HG03045 (cell line): ENCODE data around the gene CORO2B.
"Not testable (repeated sequence)": the region's sequence is repeated elsewhere in the genome, so short reads cannot be mapped to it uniquely, and the experiment has no call there.

ENCODE experiments used
- ATAC-seq: cut with Tn5 transposase; IDR thresholded peaks from one replicate; pipeline ENCODE4 v1.9.1; 2021; ENCODE audit warnings: mild to moderate bottlenecking, moderate library complexity; ENCODE audit not compliant: unreplicated experiment

Gene CORO2B

GRCh38 chr15:68718468-68718867 is 139.7 kb downstream of the CORO2B start:
- no peak for ATAC-seq

DNA sequence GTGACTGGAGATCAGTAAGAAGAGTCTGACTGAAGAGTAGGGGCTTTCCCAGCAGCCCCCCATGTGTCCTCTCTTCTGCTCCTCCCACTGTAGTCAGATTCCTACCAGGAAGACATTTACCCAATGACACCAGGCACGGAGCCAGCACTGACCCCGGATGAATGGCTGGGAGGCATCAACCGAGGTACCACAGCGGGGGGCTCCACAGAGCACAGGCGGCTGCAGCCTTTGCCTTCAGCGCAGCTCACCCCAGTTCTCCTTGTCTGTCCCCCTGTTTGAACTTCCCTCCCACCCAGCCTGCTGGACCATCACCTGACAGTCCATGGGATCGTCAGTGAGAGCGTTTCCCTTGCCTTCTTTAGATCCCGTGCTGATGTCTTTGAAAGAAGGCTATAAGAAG is 140.3 kb downstream of the CORO2B start:
- ATAC-seq = no peak

DNA sequence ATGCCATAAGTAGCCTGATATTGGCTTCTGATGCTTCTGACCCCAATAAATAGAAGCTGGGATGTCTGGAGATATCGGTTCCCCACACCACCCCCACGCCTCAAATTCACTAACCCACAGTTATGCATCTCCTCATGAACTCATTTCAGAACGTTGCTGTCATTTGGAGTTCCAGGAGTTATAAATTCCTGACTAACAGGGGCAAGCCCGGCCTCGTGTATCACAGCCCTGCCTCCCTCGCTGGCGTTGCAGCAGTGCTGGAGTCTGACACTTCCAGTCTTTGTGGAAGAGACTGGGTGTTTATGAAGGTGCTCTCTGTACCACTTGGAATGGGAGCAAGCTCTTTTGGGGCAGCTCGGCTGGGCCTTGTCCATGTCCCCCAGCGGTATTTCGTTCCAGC is 140.9 kb downstream of the CORO2B start:
- ATAC-seq = no peak

DNA sequence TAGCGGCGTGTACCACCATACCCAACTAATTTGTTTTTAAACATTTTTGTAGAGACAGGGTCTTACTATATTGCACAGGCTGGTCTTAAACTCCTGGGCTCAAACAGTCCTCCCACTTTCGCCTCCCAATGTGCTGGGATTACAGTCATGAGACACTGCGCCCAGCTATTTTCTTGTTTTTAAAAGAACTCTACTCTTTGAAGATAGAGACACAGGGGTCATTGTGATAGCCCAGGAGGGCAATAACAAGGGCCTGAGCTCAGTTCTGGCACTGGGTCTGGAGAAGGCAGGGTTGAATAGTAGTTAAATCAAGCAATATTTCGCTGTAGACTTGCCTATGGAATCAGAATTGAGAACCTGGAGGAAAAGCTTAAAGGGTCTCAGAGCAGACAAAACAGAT is 143.1 kb downstream of the CORO2B start:
- ATAC-seq = no peak

- no peak for ATAC-seq
Measured at GRCh38 chr15:68725736-68726135, 146.9 kb downstream of the CORO2B start.

GRCh38 chr15:68726246-68726645 is 147.5 kb downstream of the CORO2B start:
- no peak for ATAC-seq

DNA sequence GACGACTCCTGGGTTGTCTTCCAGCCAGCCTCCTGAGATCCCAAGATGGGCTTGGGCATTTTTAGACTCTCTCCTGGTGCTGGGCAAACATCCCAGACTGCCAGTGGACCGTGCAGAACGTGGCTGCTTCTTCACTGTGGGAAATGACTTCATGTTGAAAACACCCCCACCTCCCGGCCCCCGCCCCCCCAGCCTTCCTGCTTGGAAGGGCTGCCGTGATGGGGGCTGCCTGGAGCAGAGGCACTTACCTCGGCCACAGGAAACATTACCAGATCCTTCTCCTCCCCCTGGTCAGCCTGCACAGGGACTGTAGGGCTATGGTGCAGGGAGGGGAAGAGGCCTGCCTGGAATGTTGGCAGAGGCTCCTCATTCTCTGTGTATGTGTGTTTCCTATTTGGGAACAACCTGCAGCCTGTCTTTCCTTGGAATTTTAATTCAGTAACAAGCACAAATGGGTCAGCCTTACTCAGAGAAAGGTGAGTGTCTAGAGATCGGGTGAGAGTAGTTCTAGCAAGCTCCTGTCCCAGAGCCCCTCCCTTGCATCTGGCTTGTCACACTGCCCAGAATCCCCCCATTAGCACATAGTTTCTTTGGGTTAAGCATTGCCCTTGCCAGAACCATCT is 151.1 kb downstream of the CORO2B start:
- ATAC-seq = no peak

DNA sequence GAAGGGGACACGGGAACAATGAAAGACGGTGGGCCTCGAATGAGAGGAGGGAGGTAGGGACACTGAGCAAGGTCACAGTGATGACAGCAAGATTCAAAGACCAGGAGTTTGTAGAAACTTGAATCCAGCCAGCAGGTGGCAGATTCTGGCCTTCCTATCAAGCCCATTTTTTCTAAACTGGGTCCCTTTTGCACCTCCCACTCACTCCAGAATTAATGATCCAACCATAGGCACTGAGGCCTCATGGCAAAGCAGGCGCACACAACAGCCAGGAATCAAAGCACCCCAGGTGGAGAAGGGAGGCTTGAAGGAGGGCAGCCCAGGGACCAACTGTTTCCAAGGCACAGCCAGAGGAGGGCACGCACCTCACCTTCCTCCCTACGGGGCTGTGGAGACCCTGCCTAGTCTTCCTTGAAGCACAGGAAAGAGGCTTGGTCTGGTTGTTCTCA is 151.7 kb downstream of the CORO2B start:
- no peak for ATAC-seq

- ATAC-seq = no peak
Measured at GRCh38 chr15:68730976-68731897, 152.4 kb downstream of the CORO2B start.

DNA sequence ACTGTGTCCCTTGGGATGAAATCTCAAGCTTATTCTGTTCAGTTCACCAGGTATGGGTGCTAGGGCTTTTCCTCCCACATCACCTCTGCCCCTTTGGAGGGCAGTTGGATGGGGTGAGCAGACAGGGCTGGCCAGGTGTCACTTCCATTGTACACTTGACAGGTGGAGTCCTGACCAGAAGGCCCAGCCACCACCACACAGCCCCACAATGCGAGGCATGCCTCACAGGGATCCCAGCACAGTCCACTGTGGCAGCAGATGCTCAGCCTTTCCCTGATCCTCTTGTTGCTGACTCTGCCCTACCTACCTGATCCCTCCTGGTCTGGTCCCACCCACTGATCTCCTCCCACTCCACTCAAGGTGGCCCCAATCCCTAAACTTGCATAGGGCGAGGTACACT is 153.7 kb downstream of the CORO2B start:
- ATAC-seq = no peak

GRCh38 chr15:68733666-68734065 is 154.9 kb downstream of the CORO2B start:
- ATAC-seq = no peak

- no peak for ATAC-seq
Measured at GRCh38 chr15:68734352-68734751, 155.6 kb downstream of the CORO2B start.

DNA sequence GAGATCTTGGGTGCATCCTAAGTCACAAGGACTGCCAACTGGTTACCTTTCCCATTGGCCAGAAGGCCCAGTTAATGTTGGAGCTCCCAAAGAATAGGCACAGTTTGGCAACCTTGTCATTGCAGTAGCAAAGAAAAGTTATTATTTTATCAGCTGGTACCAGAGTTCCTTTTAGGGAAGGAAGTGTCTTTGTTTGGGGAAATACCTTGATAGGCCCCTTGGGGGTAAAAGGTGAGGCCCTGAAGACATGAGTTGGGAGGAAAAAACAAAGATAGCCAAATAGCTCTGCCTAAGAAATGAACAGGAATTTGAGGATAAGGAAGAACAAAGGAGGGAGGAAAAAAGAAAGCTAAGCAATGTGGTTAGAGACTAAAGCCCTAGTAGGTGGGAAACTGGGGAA is 156.1 kb downstream of the CORO2B start:
- no peak for ATAC-seq

- ATAC-seq = no peak
Measured at GRCh38 chr15:68735610-68736009, 156.8 kb downstream of the CORO2B start.

DNA sequence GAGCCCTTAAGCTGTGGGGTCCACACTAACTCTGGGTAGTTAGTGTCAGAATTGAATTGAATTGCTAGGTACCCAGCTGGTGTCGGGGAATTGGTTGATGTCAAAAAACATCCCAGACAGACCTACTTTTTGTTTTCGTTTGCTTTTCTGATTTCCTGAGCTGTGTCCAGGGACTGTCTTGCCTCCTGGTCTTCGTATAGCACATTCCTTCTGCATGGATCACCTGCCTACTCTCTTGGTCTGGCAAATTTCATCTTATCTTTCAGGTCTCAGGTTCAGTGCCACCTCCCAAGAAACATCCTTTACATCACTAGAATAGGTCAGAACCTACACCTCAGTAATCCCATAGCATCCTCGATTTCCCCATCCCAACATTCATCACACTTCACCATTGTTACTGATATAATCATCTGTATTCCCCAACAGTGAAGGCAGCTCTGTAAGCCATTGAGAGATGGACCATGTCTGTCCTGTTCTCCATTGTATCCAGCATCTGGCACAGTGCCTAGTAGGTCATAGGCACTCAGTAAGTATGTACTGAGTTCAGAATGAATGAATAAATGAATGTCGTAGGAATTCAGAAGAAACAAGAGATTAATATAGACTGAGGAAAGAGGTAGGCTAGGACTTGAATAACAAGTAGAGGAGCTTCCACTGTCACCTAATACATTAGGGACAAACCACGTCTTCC is 160.7 kb downstream of the CORO2B start:
- ATAC-seq = no peak

DNA sequence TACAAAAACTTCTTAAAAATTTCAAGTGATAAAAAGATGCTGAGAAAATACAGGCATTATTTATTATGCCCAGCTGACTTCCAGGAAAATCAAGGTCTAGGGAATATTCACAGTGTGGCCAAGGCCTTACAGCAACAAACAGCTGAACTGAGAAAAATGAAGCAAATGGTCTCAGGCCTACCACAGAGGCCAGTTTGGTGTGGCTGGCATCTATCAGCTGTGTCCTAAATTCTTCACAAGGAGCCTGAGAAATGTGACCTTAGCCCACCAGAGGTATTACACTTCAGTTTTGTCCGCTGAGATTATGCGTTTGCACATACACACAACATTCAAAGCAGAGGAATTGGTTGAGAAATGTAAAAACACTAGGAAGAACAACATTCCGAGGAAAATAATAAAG is 164.5 kb downstream of the CORO2B start:
- no peak for ATAC-seq

DNA sequence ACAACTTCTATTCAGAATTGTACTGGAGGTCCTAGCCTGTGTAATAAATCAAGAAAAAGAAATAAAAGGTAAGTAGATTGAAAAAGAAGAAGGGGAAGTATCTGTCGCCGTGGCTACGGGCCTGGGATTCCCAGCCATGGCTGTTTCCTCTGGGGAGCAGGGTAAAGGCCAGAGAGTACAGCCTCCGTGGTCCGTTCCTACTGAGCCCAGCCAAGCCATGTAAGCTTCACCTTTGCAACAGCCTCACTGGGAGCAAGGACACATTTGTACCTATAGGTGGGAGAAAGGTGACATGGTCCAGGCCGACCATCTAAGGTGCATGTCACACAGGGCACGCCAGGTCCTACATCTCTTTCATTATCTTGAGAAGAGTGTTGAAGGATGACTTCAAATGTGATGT is 170.6 kb downstream of the CORO2B start:
- ATAC-seq = no peak

GRCh38 chr15:68749793-68750192 is 171.0 kb downstream of the CORO2B start:
- no peak for ATAC-seq

GRCh38 chr15:68751622-68752021 is 172.8 kb downstream of the CORO2B start:
- no peak for ATAC-seq

GRCh38 chr15:68755731-68756130 is 176.9 kb downstream of the CORO2B start:
- no peak for ATAC-seq

GRCh38 chr15:68759982-68760579 is 181.3 kb downstream of the CORO2B start:
- not testable (repeated sequence) for ATAC-seq
